Stomach (tissue), 9 donors: Measurements from ENCODE around the gene DCUN1D5. TPM values are rescaled to one million over a fixed set of nuclear protein-coding genes. Genes with fewer than 3 reads are reported as not detected.
"Not testable (repeated sequence)": the region's sequence is repeated elsewhere in the genome, so short reads cannot be mapped to it uniquely, and the experiment has no call there.

Experiments used
- DNase-seq, 2 donors: peaks; one replicate each; pipeline versions ENCODE4 v3.0.0 to v3.0.0-alpha.2; 2013 to 2019
- H3K27ac ChIP-seq, 5 donors: fragments of 200-600 bp in 4 of 5; sonication (generic) in 4 of 5; one replicate each; pipeline ENCODE4 v1.5.1; 2013 to 2019; ENCODE audit warnings: mild to moderate bottlenecking in 1 of 5, moderate library complexity in 1 of 5
- H3K27me3 ChIP-seq, 3 donors: fragments of 200-600 bp; sonication (generic); one replicate each; pipeline ENCODE4 v1.5.1; 2017 to 2019; ENCODE audit warnings: mixed run types in 1 of 3
- H3K36me3 ChIP-seq, 4 donors: fragments of 200-600 bp; sonication (generic); 1 replicate in 3 of 4; 2 replicates in 1 of 4; pipeline ENCODE4 v1.5.1; 2016 to 2019
- H3K4me1 ChIP-seq, 4 donors: fragments of 200-600 bp; sonication (generic); one replicate each; pipeline ENCODE4 v1.5.1; 2016 to 2019
- H3K4me3 ChIP-seq, 4 donors: fragments of 200-600 bp; sonication (generic) in 3 of 4; one replicate each; pipeline ENCODE4 v1.5.1; 2016 to 2019; ENCODE audit warnings: mild to moderate bottlenecking in 1 of 4
- H3K9me3 ChIP-seq, 4 donors: fragments of 200-600 bp; sonication (generic); one replicate each; pipeline ENCODE4 v1.5.1; 2016 to 2019
- CTCF ChIP-seq, 7 experiments: fragments of 450-650 bp in 4 of 7; fragments of 200-600 bp in 3 of 7; sonication (generic) in 3 of 7; IDR thresholded peaks; one replicate each; pipeline ENCODE4 v1.5.1; 2016 to 2019; ENCODE audit warnings: antibody characterized with exemption in 7 of 7, control low read depth in 2 of 7, mild to moderate bottlenecking in 1 of 7
- EP300 ChIP-seq: sonication (generic); formaldehyde crosslinking; IDR thresholded peaks from one replicate; pipeline ENCODE4 v1.6.1; 2017; ENCODE audit warnings: antibody characterized with exemption
- POLR2A ChIP-seq, 4 donors: fragments of 450-650 bp; IDR thresholded peaks; one replicate each; pipeline ENCODE4 v1.6.1; 2016; ENCODE audit warnings: antibody characterized with exemption in 4 of 4, control low read depth in 2 of 4, mild to moderate bottlenecking in 1 of 4, moderate library complexity in 1 of 4
- POLR2AphosphoS5 ChIP-seq, 3 donors: sonication (generic); formaldehyde crosslinking; IDR thresholded peaks; one replicate each; pipeline ENCODE4 v1.6.1; 2016; ENCODE audit warnings: antibody characterized with exemption in 3 of 3
- WGBS, 5 donors: extraction: QIAGEN DNeasy Blood & Tissue Kit in 3 of 5; methylation state at CpG; one replicate each; pipeline versions ENCODE4 v1.1.5 to v1.1.7; 2013 to 2018; 5-methylcytosine and 5-hydroxymethylcytosine counted together
- intact Hi-C: fragments of 100-400 bp; cut with DNase I; formaldehyde crosslinking; loops from one replicate; pipeline ENCODE4 v1.15.1; 2023; ENCODE audit warnings: low total_unique reads
- polyA plus RNA-seq, 3 donors: library from polyadenylated mRNA; stranded (reverse); fragments of 200-250 nt; gene quantifications; one replicate each; pipeline ENCODE4 v1.2.3, GENCODE V29; 2013
- total RNA-seq, 5 donors: library from RNA; depleted of rRNA; stranded (reverse); fragments of >200 nt; gene quantifications; one replicate each; pipeline versions ENCODE4 v1.1.0 to v1.2.3, GENCODE V29; 2014 to 2016
- donor health status: healthy with polysubstance abuse.
- donor health status: Bipolar disorder and iron deficiency.
- donor health status: healthy.

Gene DCUN1D5
- total and polyA plus RNA-seq, 8 donors: 13.2 to 75.3 (median 29.1) TPM

- intact Hi-C loops: no loop called here
- Histone ChIP-seq H3K36me3 (no peaks in the 10 kb centered on the region), H3K27me3 (no peaks in the 10 kb centered on the region), H3K27ac (no peak overlapping the region), H3K4me3 (no peak overlapping the region), H3K4me1 (peaks cover 0 to 6% (median 0%) of the 10 kb centered on the region in 4 donors), H3K9me3 (no peaks in the 10 kb centered on the region)
- TF ChIP-seq POLR2A (IDR thresholded peaks at IDR 0.05): no peak
- TF ChIP-seq EP300: no peak
- no peak for TF ChIP-seq POLR2AphosphoS5 (IDR thresholded peaks at IDR 0.05)
- no peak for TF ChIP-seq CTCF (IDR thresholded peaks at IDR 0.05)
- no peak for DNase-seq
Measured at GRCh38 chr11:103035216-103035615, 56.7 kb downstream of the DCUN1D5 start.

GRCh38 chr11:103031834-103032233 is 60.1 kb downstream of the DCUN1D5 start:
- DNase-seq: no peak

GRCh38 chr11:103029401-103029800 is 62.6 kb downstream of the DCUN1D5 start:
- Histone ChIP-seq H3K4me3 (no peak overlapping the region), H3K27ac (no peak overlapping the region), H3K27me3 (no peaks in the 10 kb centered on the region), H3K36me3 (no peaks in the 10 kb centered on the region), H3K9me3 (no peaks in the 10 kb centered on the region), H3K4me1 (no peaks in the 10 kb centered on the region)
- intact Hi-C loops: no loop called here
- no peak for DNase-seq
- TF ChIP-seq CTCF (IDR thresholded peaks at IDR 0.05) (no peak), POLR2A (IDR thresholded peaks at IDR 0.05) (no peak), EP300 (no peak), POLR2AphosphoS5 (IDR thresholded peaks at IDR 0.05) (no peak)
- 38 to 49% (median 38%) methylated on average over 2 of the region's 2 CpGs for WGBS, 5 donors

More at GRCh38 chr11:103031834-103032233, 60.1 kb downstream of the DCUN1D5 start:
- H3K36me3 ChIP-seq: no peaks in the 10 kb centered on the region
- no peak overlapping the region for H3K27ac ChIP-seq
- no peaks in the 10 kb centered on the region for H3K9me3 ChIP-seq
- 86 to 94% (median 90%) methylated on average over 2 of the region's 2 CpGs for WGBS, 5 donors
- no peak overlapping the region for H3K4me3 ChIP-seq
- H3K27me3 ChIP-seq: no peaks in the 10 kb centered on the region
- intact Hi-C loops: no loop called here
- TF ChIP-seq POLR2AphosphoS5 (IDR thresholded peaks at IDR 0.05): no peak
- no peak for TF ChIP-seq CTCF (IDR thresholded peaks at IDR 0.05)
- no peak for TF ChIP-seq POLR2A (IDR thresholded peaks at IDR 0.05)
- TF ChIP-seq EP300: no peak
- peaks cover 0 to 6% (median 0%) of the 10 kb centered on the region in 4 donors for H3K4me1 ChIP-seq

- H3K4me3 ChIP-seq, DNase-seq, H3K36me3 ChIP-seq, H3K27ac ChIP-seq, intact Hi-C loops, H3K4me1 ChIP-seq, H3K9me3 ChIP-seq, H3K27me3 ChIP-seq: not testable (repeated sequence)
- 73 to 83% (median 78%) methylated on average over 6 to 7 of the region's 7 CpGs for WGBS, 5 donors
Measured at GRCh38 chr11:103028304-103029020, 63.5 kb downstream of the DCUN1D5 start.

- Histone ChIP-seq H3K27ac (no peak overlapping the region), H3K4me3 (no peak overlapping the region), H3K27me3 (no peaks in the 10 kb centered on the region), H3K9me3 (no peaks in the 10 kb centered on the region), H3K36me3 (no peaks in the 10 kb centered on the region), H3K4me1 (no peaks in the 10 kb centered on the region)
- intact Hi-C loops: no loop called here
- 61 to 82% (median 78%) methylated on average over 3 of the region's 3 CpGs for WGBS, 5 donors
- DNase-seq: no peak
- no peak for TF ChIP-seq POLR2A (IDR thresholded peaks at IDR 0.05)
- TF ChIP-seq CTCF (IDR thresholded peaks at IDR 0.05): no peak
- no peak for TF ChIP-seq POLR2AphosphoS5 (IDR thresholded peaks at IDR 0.05)
- no peak for TF ChIP-seq EP300
Measured at GRCh38 chr11:103024086-103024485, 67.9 kb downstream of the DCUN1D5 start.
